Stomach (tissue), 4 donors: Measurements from ENCODE around the gene RBFOX1.

Experiments used
- CTCF ChIP-seq, 7 experiments: fragments of 450-650 bp in 4 of 7; fragments of 200-600 bp in 3 of 7; sonication (generic) in 3 of 7; IDR thresholded peaks; one replicate each; pipeline ENCODE4 v1.5.1; 2016 to 2019; ENCODE audit warnings: antibody characterized with exemption in 7 of 7, control low read depth in 2 of 7, mild to moderate bottlenecking in 1 of 7
- EP300 ChIP-seq: sonication (generic); formaldehyde crosslinking; IDR thresholded peaks from one replicate; pipeline ENCODE4 v1.6.1; 2017; ENCODE audit warnings: antibody characterized with exemption
- POLR2A ChIP-seq, 4 donors: fragments of 450-650 bp; IDR thresholded peaks; one replicate each; pipeline ENCODE4 v1.6.1; 2016; ENCODE audit warnings: antibody characterized with exemption in 4 of 4, control low read depth in 2 of 4, mild to moderate bottlenecking in 1 of 4, moderate library complexity in 1 of 4
- POLR2AphosphoS5 ChIP-seq, 3 donors: sonication (generic); formaldehyde crosslinking; IDR thresholded peaks; one replicate each; pipeline ENCODE4 v1.6.1; 2016; ENCODE audit warnings: antibody characterized with exemption in 3 of 3

- TF ChIP-seq CTCF (IDR thresholded peaks at IDR 0.05), result no peak
- no peak for TF ChIP-seq POLR2AphosphoS5 (IDR thresholded peaks at IDR 0.05)
- TF ChIP-seq POLR2A (IDR thresholded peaks at IDR 0.05), result no peak
- TF ChIP-seq EP300, result no peak
Observed at GRCh38 chr16:7579454-7579853, 246.8 kb downstream of the RBFOX1 start.
